A673 (cell line): Measurements from ENCODE around the gene PLCL1. TPM values are rescaled to one million over a fixed set of nuclear protein-coding genes. Genes with fewer than 3 reads are reported as not detected.

Source experiments
- BruUV-seq: library from RNA; stranded (reverse); fragments of 400-500 nt; replicated peaks from 2 replicates; lab custom pipeline; 2021; lab: Mats Ljungman, UMichigan
- CTCF ChIA-PET: fragments of 300-600 bp; sonication (Branson Sonifier 250); formaldehyde crosslinking; loops from one replicate; lab custom pipeline; 2022; ENCODE audit warnings: antibody characterized with exemption; lab: Charles Lee
- POLR2A ChIA-PET: fragments of 300-600 bp; sonication (Branson Sonifier 250); formaldehyde crosslinking; loops from one replicate; lab custom pipeline; 2022; ENCODE audit warnings: antibody characterized with exemption; ENCODE audit not compliant: low non-redundant PET; lab: Charles Lee
- DNase-seq: peaks from one replicate; pipeline ENCODE4 v3.0.0-alpha.2; 2015; ENCODE audit warnings: low spot score
- H3K27ac ChIP-seq: fragments of 200-600 bp; sonication (generic); 2 replicates; pipeline ENCODE4 v1.5.1; 2016; ENCODE audit warnings: mixed run types, low read depth, mild to moderate bottlenecking, mixed read lengths, antibody characterized with exemption, low read length; ENCODE audit not compliant: poor library complexity, severe bottlenecking
- H3K27me3 ChIP-seq: fragments of 200-600 bp; sonication (generic); replicated peaks from 2 replicates; pipeline ENCODE4 v1.6.1; 2017; ENCODE audit warnings: mixed run types, low read depth, mild to moderate bottlenecking, mixed read lengths, antibody characterized with exemption, low read length; ENCODE audit not compliant: insufficient read depth, poor library complexity
- H3K36me3 ChIP-seq: fragments of 200-600 bp; sonication (generic); 2 replicates; pipeline ENCODE4 v1.6.1; 2016; ENCODE audit warnings: mixed run types, mild to moderate bottlenecking, mixed read lengths, antibody characterized with exemption, low read length; ENCODE audit not compliant: insufficient read depth, poor library complexity, severe bottlenecking
- H3K4me1 ChIP-seq: fragments of 200-600 bp; sonication (generic); 2 replicates; pipeline ENCODE4 v1.6.1; 2017; ENCODE audit warnings: mixed run types, mild to moderate bottlenecking, mixed read lengths, antibody characterized with exemption, low read length; ENCODE audit not compliant: insufficient read depth, poor library complexity, severe bottlenecking
- H3K4me3 ChIP-seq: fragments of 200-600 bp; sonication (generic); 2 replicates; pipeline ENCODE4 v1.5.1; 2016; ENCODE audit warnings: low read depth, mixed run types, mild to moderate bottlenecking, mixed read lengths, low read length; ENCODE audit not compliant: poor library complexity, severe bottlenecking
- H3K9me3 ChIP-seq: fragments of 200-600 bp; sonication (generic); 2 replicates; pipeline ENCODE4 v1.6.1; 2016; ENCODE audit warnings: mixed run types, low read depth, mild to moderate bottlenecking, mixed read lengths, antibody characterized with exemption, low read length; ENCODE audit not compliant: poor library complexity, severe bottlenecking
- CTCF ChIP-seq: fragments of 300-800, 200-600 bp; sonication (generic); conservative IDR thresholded peaks from 2 replicates; pipeline ENCODE4 v1.5.1; 2017; ENCODE audit warnings: low read depth, mild to moderate bottlenecking, antibody characterized with exemption, low read length, moderate library complexity, mixed read lengths
- EZH2 ChIP-seq: fragments of 200-600 bp; sonication (generic); IDR thresholded peaks from 2 replicates; pipeline ENCODE4 v1.6.1; 2017; ENCODE audit warnings: borderline replicate concordance, low read depth, mild to moderate bottlenecking, mixed read lengths, antibody characterized with exemption, low read length; ENCODE audit not compliant: poor library complexity, severe bottlenecking
- intact Hi-C: fragments of 100-400 bp; cut with micrococcal nuclease; formaldehyde crosslinking; loops from one replicate; pipeline ENCODE4 v1.10.0; 2022; ENCODE audit not compliant: unreplicated experiment
- total RNA-seq: library from RNA; stranded (reverse); gene quantifications from 2 replicates; pipeline ENCODE4 v1.2.3, GENCODE V29; 2021

Gene PLCL1
- total RNA-seq, 1 experiment from 2014 or later, result not detected

- TF ChIP-seq EZH2 (no peak), CTCF (no peak)
- no peak for DNase-seq
- Histone ChIP-seq H3K4me3 (no peak overlapping the region), H3K36me3 (no peaks in the 10 kb centered on the region), H3K4me1 (no peaks in the 10 kb centered on the region), H3K27me3 (no peaks in the 10 kb centered on the region), H3K27ac (no peak overlapping the region), H3K9me3 (no peaks in the 10 kb centered on the region)
- CTCF ChIA-PET, result no interaction called here
- intact Hi-C loops, result no loop called here
- BruUV-seq, result no TSS peak
- POLR2A ChIA-PET, result no interaction called here
These were observed 53.2 kb downstream of the PLCL1 start for GRCh38 chr2:197857476-197858107.

GRCh38 chr2:197858607-197859140 lies 54.3 kb downstream of the PLCL1 start:
- no TSS peak for BruUV-seq
- H3K27me3 ChIP-seq, result no peaks in the 10 kb centered on the region
- H3K4me3 ChIP-seq, result no peak overlapping the region
- ChIA-PET CTCF (no interaction called here), POLR2A (no interaction called here)
- H3K27ac ChIP-seq, result no peak overlapping the region
- no peak for DNase-seq
- intact Hi-C loops, result no loop called here
- no peaks in the 10 kb centered on the region for H3K36me3 ChIP-seq
- H3K4me1 ChIP-seq, result no peaks in the 10 kb centered on the region
- no peak for TF ChIP-seq CTCF
- no peak for TF ChIP-seq EZH2
- no peaks in the 10 kb centered on the region for H3K9me3 ChIP-seq

- Histone ChIP-seq H3K27me3 (no peaks in the 10 kb centered on the region), H3K9me3 (no peaks in the 10 kb centered on the region), H3K4me3 (no peak overlapping the region), H3K27ac (no peak overlapping the region), H3K36me3 (no peaks in the 10 kb centered on the region), H3K4me1 (no peaks in the 10 kb centered on the region)
- POLR2A ChIA-PET, result no interaction called here
- no peak for TF ChIP-seq EZH2
- no peak for TF ChIP-seq CTCF
- BruUV-seq, result no TSS peak
- no peak for DNase-seq
- intact Hi-C loops, result no loop called here
- CTCF ChIA-PET, result no interaction called here
These were observed 58.0 kb downstream of the PLCL1 start for GRCh38 chr2:197862246-197862955.
